GM18867 (cell line): ENCODE measurements around the gene TRAF3.
A peak's percentile ranks its signal among the peaks of the same experiment; 100 is the strongest.

ENCODE experiments used
- ATAC-seq: cut with Tn5 transposase; IDR thresholded peaks from one replicate; pipeline ENCODE4 v1.9.1; 2021; ENCODE audit warnings: mild to moderate bottlenecking, moderate library complexity; ENCODE audit not compliant: unreplicated experiment

The TRAF3 gene, protein sequence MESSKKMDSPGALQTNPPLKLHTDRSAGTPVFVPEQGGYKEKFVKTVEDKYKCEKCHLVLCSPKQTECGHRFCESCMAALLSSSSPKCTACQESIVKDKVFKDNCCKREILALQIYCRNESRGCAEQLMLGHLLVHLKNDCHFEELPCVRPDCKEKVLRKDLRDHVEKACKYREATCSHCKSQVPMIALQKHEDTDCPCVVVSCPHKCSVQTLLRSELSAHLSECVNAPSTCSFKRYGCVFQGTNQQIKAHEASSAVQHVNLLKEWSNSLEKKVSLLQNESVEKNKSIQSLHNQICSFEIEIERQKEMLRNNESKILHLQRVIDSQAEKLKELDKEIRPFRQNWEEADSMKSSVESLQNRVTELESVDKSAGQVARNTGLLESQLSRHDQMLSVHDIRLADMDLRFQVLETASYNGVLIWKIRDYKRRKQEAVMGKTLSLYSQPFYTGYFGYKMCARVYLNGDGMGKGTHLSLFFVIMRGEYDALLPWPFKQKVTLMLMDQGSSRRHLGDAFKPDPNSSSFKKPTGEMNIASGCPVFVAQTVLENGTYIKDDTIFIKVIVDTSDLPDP

DNA sequence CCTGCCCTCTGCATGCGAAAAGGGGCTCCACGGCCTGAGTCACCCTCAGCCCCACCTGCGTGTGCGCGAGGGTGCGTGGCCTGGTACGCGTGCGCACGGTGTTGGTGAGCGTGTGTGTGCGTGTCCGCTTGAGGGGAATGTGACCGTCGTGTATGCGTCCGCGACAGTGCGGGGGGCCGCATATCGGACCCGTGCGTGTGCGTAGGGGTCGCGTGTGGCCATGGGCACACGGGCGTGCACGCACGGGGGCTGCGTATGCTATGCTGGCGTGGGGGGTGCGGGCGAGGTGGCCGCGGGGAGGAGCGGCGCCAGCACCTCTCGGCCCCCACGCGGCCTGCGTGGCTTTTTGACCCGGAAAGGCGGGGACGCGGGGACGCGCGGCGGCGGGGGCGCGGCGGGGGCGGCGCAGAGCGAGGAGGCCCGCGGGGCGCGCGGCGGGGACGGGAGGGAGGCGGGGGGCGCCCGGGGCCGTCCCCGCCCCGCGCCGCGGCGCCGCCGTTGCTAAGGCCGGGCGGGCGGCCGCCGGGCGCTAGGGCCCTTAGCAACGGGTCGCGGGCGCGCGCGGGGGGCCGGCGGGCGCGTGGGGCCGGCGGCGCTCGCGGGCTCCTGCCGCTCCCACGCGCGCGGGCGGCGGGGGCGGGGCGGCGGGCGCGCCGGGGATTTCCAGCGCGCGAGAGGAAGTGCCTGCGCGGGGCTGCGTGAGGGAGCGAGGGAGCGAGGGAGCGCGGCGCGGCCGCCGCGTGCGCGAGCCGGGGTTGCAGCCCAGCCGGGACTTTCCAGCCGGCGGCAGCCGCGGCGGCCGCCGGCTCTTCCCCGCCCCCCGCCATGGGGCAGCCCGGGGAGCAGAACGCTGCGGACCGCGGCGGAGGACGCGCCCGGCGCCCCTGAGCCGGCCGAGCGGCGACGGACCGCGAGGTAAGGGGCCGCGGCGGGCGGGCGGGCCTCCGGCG, at the start of gene TRAF3:
TRAF3 (plus strand) TSS at position 689 of the 950 bp plus-strand sequence. CDS start 92,753 bp downstream, outside the sequence.
- ATAC-seq: peak; percentile 63

DNA sequence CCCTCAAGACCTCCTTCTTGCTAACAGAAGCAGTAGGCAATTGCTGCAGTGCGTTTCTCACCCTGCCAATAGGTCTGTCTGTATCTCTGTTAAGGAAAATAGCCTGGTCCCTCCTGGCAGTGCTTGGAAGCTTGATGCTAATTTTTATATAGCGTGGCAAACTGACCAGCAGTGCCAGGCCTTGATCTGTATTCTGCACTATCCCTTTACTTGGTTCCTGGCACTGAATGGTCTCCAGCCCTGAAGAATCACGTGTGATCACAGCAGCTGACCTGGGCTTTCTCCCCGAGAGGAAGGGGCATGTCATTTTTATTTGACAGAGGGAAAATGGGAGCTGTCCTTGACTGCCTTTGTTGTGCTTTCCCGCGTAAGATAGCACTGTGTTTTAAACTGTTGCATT, 48.7 kb upstream of the TRAF3 start:
- ATAC-seq: no peak

DNA sequence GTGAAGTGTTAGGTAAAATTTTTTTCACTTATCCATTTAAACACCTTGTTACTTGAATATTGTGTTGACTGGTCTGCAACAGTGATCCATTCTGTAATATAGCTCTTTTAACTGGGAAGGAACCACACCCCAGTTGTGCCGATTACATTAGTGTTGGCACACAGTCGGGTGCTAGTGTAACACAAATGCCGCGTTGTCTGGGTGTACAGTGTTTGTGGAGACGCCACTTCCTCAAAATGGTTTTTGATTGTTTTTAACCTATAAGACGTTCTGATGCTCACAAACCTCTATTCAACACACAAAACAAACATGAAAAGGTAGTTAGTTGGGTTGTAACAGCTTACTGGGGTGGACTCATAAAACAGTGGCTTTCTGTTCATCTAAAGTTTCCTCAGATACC, 48.0 kb upstream of the TRAF3 start:
- ATAC-seq: no peak

DNA sequence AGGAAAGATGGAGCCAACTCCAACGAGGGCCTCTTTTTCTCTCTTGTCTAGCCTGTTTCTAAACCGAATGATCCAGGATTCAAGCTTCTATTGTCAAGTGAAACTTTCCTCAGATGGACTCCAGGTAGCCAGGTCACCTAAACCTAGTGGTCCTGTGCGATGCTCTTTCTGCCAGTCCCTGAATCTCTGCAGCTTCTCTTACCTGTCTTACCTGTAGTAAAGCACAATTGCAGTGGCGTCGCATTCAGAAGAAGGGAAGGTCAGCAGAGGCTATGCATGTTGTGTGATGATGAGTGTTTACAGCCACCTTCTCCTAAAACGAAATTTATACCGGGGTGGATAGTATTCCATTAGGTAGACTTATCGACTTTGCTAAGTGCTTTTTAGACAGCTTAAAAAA, 47.4 kb upstream of the TRAF3 start:
- no peak for ATAC-seq

DNA sequence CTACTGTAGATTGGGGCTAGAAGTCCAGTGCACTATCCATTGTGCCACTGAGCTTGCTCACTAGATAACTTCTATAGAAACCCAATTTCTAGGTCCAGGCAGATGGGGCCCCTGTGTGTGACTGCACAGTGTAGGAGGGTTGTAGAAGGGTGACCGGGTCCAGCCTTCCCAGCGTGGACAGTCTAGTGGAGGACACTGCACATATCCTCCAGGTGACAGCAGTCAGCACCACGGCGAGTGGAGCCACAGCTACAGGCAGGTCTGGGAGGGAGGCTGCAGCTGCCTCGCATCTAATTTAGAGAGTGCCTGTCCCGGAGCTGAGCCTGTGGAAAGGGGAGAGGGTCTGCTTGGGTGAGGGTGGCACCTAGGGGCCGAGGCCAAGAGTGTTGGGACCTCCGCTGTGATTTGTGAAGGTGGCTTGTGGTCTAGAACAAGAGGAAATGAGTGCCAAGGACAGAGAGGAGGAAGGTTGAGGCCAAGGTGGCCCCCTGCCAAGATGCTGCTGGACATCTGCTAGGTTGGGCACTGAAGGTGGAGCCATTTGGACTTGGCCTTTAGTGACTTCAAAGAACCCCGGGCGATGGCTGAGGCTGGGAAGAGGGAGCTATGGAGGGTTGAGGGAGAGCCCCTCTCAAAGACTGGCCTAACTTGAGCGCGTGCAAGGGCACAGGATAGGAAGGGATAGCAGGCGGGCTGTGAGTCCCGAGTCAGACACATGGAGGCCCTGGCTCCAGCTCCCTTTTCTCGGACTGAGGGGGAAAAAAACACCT, 46.0 kb upstream of the TRAF3 start:
- ATAC-seq: no peak

DNA sequence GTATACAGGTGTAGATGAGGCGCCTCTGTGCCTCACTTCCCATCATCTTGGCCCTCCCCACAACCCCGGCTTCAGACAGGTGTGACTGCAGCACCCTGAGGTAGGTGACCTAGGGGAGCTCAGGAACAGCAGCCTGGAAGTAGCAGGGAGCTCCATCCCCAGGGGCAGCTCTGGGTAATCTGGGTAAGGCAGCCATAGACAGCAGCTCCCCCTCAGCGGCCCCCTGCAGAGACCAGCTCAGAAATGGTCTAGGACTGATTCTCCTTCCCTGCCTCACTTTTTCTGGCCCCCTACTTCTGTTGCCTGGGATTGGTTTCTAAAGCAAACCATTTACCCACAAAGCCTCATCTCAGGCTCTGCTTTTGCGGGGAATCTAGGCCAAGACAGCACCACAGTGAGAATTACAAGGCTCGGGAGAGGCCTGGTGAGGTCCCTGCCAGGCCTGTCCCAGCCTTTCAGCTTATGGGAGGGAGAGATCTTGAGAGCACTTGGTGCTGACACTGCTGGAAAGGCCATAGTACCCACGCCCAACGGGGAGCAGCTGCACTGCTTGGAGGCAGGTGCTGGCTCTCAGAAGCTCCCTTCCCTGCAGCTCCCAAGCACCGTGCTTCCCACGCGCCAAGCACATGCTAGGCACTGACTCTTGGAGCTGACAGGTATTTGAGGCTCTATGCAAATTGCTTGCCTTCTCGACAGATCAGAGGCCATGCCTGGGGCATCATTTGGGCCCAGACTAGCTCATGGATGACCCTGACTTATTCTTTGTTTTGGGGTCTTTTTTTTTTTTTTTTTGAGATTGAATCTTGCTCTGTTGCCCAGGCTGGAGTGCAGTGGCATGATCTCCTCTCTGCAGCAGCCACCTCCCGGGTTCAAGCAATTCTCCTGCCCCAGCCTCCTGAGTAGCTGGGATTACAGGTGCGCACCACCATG, 45.1 kb upstream of the TRAF3 start:
- ATAC-seq: no peak

DNA sequence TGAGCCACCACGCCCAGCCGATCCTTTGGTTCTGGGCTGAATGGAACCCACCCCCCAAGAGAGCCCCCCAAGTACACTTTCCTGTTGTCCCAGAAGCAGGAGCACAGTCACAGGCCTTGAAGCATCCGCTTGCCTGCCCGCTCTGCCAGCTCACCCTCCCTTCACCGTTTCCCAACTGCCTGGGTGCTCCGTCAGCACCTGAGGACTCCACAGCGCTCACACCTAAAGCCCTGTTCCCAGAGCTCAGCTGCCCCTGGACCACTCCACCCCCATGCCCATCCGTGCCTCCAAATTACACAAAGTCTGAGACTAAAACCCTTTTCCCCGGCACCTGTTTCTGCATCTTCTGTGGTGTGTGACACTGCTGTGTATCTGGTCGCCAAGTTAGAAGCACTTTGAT, 44.3 kb upstream of the TRAF3 start:
- ATAC-seq: no peak

DNA sequence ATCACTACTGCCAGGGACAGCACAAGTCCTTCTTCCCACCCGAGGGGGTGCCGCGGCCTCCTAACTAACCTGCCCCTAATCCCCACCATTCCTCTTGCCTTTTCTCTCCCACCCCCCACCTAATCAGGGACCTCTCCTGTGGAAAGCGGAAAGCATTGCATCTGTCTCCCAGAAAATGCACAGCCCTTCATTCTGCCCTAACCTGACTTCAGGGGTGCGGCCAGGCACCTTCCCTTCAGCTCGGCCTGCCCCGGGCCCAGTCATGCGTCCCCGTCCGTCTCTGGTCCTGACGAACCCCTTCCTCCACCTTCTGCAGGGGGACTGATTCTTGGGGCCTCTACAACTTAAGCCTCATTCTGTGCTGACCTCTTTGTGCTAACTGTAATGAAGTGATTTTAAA, 43.9 kb upstream of the TRAF3 start:
- ATAC-seq: no peak

DNA sequence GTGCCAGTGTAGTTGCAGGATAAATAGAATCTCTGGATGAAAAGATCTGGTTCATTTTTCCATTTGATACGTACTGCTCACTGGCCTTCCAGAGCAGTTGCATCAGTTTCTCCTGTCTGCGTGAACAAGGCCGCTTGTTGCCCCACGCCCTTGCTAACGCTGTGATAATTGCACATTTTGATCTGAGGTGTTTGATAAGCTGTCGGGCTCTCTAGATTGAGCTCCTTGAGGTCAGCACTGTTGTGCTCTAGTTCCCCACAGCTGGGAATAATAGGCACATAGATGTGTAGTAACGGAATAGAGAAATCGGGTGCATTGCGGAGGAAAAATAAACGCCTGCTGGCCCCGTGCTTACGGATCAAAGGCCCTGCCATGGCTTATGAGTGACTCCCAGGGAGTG, 42.8 kb upstream of the TRAF3 start:
- no peak for ATAC-seq

DNA sequence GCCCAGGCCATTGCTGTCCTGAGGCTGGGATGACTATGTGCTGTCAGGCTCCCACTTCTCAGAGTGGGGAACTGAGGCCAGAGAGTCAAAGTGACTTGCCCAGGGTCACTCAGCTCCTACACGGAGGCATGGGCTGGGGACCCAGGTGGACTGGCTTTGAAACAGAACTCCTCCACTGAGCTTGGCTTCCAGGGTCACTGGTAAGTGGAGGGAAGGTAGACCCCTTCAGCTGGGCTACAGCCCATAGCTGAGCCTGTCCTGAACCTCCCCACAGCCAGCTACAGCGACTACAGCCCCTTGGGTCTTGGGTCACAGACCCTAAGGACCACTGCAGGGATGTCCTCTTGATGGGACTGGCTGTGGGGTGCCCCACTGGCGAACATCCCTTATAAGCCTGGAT, 40.3 kb upstream of the TRAF3 start:
- ATAC-seq: no peak

DNA sequence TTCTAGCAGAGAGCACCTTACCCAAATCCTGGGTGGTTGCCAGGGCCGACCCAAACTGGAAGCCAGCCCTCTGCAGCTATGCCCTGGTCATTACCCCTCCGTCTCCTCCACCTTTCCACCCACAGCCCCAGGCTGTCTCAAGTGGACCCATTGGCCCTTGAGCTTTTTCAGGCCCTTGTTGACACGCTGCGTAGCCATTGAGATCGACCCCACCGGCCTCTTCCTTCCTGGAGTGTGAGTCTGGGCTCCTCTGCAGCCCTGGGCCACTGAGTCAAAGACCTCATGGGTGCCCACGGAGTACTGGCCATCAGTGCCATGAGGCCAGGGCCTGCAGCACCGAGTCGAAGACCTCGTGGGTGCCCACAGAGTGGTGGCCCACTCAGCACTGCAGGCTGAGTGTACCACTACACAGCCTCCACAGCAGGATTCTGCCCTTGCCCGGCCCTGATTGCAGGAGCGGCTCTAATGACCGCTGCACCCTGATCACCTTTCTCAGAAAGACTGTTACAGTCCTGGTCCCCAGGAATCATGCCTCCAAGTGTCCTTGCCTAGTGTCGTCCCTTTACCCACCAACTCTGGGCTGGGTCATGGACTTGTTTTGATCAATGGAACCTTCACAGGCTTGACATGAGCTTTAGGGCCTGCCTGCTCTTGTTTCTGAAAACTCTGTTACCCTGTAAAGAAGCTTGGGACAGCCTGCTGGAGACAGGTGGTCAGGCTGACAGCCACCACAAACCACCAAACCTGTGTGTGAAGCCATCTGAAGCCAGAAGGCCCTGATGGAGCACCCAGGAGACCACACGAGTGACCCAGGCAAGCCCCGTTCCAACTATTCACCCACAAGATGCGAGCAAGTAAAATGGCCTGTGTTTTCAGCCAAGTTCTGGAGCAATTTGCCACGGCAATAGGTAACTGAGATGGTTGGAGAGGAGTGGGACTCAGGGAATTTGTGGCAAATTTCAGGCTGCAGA, 39.6 kb upstream of the TRAF3 start:
- ATAC-seq: no peak

DNA sequence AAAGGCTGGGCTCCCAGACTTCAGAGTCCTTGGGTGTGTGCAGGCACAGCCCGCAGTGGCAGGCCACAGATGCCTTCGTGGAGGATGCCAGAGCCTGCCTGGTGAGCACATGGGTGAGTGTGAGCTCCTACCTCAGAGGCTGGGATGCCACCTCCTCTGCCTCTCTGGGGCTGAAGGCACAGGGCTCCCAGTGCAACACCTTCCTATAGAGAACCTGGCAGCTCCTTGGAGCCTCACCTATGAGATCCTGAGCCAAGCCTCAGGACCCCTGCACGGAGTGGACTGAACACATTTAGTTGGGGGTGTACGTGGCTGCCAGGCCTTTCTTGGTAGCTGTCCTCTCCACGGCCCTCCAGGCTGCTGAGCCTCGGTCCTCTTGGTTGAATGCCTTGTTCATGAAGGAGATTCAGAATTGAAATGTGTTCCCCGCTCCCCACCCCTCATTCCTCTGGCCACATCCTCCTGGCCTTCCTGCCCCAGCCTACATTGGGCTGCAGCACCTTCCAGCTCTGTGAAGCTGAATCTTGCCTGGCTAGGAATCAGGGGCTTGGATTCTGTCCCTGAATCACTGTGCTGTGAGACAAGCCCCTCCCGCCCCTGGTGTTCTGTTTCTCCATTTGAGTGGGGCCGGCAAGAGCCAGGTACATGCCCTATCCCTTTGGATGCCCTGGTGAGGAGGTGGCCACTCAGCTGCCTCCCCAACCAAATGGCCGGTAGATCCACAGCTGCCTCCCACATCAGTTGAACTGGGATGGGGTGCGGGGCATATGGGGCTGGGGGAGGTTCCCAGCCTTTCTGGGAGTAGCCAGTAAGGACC, 38.7 kb upstream of the TRAF3 start:
- ATAC-seq: no peak

DNA sequence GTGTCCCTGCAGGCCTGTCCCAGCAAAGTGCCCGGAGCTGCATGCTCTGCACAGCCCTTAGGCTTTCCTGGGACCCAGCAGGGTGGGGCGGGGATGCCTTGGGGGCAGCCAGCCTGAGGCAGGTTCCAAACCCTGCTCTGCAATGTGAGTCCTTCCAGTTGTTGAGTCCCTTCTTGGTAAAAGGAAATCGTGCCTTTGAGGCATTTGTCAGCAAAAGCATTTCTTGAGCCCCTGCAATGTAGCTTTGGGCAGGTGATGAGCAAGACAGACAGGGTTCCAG, 38.1 kb upstream of the TRAF3 start:
- no peak for ATAC-seq

DNA sequence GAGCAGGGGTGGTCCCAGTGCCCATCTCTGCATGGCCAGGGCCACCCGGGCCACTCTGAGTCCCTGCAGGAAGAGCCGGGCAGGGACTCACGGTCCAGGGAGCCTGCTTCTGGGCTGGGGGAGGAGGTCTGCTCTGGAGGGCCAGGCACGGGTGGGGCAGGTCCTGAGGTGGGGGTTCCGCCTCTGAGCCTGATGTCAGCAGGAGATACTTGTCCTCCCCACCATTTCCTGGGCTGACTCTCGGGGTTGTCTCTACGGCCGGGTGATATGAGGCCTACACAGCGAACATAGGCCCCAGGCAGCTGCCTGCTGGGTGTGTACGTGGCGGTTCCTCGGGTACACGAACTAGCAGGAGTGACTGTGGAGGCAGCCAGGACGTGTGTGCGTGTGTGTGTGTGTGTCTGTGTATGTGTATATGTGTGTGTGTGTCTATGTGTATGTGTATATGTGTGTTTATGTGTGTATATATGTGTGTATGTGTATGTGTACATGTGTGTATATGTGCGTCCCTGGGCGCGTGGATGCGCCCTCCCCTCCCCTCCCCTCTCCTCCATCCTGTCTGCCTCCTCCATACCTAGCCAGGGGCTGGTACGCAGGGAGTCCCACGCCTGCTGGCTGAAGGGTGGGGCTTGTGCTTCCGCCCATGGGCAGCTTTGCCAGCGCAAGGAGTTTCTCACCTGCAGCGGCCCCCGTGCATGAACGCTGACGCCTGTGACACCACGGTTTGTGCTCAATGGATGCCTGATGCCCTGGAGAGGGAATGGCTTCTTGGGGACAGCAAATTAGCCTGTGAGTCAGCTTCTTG, 30.4 kb upstream of the TRAF3 start:
- no peak for ATAC-seq

DNA sequence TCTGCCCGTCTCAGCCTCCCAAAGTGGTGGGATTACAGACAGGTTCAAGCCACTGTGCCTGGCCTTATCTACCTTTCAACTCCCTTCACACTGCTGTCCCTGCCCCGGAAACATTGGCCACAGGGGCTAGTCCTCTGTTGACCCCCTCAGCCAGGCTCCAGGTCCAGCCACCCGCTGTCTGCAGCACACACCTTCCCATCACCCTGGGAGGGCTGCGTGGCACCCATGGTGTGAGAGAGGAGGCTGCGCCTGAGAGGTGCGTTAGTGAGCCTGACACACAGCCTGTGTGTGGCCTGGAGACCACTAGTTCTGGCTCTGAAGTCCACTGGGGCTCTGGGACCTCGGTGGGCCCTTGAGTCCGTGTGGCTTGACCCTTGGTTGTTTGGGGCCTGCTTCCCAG, 28.4 kb upstream of the TRAF3 start:
- no peak for ATAC-seq

DNA sequence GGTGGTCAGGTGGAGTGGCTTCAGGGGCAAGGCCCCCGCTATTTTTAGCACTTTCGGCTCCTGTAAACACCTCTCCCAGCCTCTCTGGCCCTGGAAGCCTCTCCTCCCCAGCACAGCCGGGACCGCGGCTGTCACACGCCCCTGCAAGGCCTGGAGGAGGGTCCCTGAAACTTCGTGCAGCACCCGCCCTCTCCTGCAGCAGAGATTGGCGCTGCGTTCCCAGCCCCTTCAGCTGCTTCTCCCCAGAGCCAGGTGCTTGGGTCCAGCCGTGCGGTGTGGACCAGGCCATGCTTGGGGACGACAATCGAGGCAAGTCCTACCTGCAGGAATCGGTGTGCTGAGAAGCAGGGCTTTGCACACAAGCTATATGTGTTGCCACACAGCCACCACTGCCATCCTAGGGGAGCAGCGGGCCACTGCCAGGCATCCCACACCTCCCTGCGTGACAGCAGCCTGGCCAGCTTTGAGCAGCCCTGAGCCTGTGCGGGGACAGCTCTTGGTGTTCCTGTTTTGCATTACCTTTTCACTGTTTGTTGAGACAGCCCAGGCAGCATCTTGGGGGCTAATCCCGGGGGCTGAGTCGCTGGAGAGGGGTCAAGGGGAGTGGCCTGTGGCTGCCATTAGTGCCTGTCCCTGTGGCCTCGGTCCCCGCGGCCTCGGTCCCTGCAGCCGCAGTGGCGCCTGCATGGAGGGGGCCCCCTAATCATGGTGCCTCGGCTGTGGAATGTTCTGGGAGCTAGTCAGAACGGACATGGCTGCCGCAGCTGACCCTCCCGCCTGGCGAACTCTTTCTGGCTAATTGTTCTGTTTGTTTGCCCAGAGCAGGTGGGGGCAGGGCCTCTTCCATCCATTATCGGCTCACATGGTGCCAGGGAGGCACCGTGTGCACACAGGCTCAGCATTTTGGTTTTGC, 27.6 kb upstream of the TRAF3 start:
- no peak for ATAC-seq
